CD1c-positive myeloid dendritic cell (primary cell): ENCODE data around the gene CDX1.

Experiments
- DNase-seq: peaks from one replicate; pipeline ENCODE4 v3.0.0-alpha.2; 2016; ENCODE audit errors: extremely low spot score

CDX1 gene

DNA sequence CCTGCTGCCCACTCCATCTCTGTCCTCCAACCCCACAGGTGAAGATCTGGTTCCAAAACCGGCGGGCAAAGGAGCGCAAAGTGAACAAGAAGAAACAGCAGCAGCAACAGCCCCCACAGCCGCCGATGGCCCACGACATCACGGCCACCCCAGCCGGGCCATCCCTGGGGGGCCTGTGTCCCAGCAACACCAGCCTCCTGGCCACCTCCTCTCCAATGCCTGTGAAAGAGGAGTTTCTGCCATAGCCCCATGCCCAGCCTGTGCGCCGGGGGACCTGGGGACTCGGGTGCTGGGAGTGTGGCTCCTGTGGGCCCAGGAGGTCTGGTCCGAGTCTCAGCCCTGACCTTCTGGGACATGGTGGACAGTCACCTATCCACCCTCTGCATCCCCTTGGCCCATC, 16.9 kb downstream of the CDX1 start:
- no peak for DNase-seq

DNA sequence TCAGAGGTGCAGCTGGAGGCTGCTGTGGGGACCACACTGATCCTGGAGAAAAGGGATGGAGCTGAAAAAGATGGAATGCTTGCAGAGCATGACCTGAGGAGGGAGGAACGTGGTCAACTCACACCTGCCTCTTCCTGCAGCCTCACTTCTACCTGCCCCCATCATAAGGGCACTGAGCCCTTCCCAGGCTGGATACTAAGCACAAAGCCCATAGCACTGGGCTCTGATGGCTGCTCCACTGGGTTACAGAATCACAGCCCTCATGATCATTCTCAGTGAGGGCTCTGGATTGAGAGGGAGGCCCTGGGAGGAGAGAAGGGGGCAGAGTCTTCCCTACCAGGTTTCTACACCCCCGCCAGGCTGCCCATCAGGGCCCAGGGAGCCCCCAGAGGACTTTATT, 17.4 kb downstream of the CDX1 start:
- DNase-seq = no peak

DNA sequence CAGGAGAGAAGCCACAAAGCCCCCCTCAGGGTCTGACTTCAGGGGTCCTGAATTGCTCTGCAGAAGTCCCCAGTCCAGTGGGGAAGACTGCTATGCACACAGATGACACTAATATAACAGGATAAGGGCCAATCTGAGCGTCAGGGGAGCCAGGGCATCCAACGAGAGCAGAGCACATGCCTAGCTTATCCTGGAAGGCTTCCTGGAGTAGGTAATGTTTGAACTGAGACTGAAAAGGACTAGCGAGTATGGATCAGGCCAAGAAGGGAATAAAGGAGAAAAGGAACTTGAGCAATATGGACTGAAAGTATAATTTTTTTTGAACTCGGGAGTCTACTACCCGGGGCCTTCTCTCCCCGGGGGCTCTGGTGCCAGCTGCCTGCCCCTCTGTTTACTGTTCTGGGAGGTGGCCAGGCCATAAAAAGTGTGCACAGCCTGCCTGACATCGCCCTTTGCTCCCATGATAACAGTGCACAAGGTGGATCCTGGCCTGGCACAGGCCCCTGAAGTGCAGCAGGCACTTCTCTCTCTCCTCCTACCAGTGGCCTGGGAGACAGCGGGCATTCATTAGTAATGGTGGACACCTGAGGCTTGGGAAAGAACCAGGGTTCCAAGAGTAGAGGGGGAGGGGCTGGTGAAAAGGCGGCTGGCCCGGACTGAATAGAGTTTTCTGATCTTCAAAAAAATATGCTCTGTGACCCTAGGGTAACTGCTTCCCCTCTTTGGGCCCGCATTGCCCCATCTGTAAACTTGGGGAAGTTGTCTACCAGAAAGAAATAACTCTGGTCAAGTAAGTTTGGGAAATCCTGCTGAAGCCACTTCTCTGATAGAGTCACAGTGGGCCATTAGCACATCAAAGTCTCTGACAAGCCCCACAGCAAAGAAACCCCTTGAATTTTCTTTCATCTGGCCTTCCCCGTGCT, 18.7 kb downstream of the CDX1 start:
- DNase-seq = peak; percentile 43

DNA sequence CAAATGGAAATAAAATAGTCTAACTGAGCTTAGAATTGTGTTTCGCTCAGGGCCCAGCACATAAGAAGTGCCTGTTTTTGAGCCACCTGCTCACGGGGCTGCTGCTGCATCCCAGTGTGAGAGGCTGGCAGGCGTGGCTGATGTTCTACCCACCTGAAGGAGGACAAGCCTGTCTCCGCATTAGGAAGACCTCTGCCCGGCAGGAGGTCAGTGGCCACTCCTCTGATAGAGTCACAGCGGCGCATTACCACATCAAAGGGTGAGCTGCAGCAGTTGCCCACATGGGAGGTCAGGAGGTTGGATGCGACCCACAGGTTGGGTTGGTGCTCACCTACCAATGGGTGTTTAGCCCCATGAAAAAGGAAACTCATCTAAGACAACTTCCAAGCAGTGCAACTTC, 19.6 kb downstream of the CDX1 start:
- DNase-seq = no peak

DNA sequence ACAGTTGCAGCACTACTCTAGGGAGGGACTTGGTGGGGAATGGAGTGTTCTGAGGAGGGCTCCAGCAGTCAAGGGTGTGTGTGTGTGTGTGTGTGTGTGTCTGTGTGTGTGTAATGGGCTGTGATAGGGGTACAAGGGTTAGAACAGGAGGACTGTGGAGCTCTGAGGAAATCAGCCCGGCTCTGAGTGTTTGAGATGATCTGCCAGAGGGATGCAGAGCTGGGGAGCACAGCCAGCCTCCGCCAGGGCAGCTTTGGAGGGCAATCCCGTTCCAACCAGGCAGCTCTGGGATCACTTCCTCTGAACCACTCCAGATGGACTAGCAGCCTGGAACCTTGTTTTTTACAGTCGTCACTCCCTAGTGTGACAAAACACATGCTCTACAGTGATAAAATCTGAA, 20.3 kb downstream of the CDX1 start:
- no peak for DNase-seq

DNA sequence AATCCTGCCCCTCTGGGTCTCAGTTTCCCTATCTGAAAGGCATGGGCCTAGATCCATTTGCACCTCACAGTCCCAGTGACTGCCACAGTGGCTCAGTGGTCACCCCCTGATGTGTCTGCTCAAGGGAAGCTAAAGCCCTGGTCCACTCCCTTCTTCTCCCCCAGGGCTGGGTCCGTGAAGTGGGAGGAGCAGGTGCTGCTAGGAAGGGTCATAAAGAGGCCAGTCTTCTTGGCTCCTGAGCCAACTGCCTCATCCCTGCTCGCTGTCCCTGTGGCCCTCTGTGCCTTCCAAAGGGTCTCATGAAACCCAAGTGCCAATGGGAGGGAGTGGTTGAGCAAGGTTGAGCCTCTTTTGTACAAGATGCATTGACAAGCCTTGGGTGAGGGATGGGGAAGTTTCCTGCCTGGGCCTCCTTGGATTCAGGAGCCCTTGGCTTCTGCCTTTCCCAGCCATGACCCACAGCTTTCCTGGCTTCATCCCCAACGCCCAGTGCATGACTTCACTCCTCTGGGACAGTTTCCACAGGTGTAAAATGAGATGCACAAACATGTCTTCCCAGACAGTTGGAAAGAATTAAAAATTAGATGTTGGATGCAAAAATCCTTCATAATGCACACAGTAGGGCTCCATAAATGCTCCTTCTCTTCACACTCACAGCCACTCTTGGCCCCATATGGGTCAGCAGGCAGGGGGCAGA, 21.7 kb downstream of the CDX1 start:
- DNase-seq = no peak

DNA sequence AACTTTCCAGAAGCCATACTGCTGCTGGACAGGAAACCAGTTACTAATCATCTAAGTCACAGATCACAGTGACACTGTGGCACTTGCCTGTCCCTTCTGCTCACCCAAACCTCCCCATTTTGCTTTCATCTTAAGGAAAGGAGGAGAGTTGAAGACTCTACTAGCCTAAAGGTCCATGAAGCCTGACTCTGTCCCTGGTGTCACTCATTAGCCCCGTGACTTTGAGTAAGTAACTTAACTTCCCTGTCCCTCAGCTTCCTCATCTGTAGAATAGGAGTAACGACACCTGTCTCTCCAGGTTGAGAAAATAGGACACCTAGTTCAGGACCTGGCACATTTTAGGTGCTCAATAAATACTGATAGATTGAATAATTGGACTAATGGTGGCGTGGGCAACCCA, 22.7 kb downstream of the CDX1 start:
- DNase-seq = peak; percentile 19

DNA sequence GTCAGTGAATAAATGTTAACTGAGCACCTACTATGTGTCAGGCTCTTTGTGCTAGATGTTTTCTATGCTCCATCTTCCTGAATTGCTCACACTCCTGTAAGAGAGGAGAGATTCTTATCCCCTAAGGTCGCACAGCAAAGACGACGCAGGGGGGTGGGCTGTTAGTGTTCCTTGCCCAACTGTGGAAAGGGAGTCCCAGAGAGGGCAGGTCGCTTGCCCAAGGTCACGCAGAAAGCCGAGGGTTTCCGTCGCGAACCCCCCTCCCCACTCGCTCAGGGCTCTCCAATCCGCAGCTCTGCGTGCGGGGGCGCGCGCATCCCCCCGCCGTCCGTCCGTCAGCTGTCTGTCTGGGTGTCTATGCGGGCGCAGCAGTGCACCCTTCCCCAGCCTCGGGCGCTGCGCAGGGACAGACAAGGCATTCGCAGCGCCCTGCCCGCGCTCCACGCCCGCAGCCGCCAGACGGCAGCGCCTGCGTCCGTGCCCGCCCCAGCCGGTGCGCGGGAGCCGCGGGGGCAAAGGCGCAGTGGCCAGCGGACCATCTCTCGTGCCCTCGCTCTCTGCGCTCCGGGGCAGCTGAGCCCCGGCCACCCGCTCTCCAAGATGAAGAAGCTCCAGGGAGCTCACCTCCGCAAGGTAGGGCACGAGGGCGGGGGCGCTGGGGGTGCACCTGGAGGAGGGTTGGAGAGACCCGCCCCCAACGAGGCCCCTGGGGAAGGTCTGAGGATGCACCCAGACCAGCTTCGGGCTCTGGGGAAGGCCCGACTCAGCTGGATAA, 23.3 kb downstream of the CDX1 start, which contains the start of gene SLC6A7:
SLC6A7 (plus strand) TSS at position 335 of the 775 bp plus-strand sequence; CDS start at position 601, 266 bp downstream.
- DNase-seq = no peak

DNA sequence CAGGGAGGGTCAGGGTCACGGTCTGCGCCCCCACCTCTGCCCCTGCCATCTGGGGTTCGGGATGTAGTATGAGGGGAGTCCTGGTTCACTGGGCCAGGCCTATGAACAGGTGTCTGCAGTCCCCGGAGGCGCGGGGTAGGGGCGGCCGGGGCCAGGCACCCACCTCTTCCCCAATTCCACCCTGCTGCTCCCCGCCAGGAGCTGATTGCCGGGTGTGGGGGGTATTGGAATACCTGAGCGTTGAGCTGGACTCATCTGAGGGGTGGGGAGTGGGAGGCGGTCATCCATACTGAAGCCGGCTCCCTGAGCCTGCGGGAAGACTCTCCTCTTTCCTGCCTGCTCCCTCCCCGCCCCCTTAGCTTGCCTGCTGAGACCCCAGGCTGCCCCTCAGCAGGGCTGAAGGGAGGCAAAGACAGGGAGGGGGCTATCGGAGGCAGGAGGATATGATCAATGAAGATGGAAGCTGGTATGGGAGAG, 24.0 kb downstream of the CDX1 start:
- no peak for DNase-seq

DNA sequence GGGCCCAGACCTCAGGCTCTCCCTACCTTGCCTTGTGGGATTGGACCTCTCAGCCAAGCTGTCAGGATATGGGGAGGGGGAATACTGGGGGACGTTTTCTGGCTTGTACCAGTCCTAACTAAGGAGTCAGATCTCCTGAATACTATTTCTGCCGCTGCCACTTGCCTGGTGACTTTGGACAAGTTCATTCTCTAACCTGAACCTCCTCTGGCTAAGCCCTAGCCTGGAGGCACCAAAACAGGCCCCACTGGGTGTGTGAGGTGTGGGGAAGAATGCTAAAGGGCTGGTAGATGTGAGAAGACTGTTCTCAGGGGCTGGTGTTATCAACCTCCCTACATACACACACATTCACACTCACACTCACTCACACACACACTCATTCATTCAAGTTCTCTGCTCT, 24.4 kb downstream of the CDX1 start:
- DNase-seq = no peak

DNA sequence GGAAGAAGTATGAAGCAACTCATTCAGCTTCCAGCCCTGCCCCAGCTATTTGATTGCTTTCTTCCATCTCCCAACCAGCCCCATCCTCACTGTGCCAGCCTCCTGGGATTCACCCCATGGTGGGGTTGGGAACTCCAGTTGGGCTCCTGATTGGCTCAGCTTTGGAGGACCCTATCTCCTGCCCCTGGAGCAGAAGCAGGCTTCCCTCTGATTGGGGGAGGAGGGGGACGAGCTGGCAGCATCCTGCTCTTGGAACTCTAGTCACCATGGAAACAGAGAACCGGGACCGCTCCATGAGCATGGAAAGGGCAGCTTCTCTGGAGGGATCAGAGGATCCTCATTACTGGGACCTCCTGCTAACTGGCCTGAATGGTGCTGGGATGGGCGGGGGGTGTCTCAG, 25.9 kb downstream of the CDX1 start:
- no peak for DNase-seq

DNA sequence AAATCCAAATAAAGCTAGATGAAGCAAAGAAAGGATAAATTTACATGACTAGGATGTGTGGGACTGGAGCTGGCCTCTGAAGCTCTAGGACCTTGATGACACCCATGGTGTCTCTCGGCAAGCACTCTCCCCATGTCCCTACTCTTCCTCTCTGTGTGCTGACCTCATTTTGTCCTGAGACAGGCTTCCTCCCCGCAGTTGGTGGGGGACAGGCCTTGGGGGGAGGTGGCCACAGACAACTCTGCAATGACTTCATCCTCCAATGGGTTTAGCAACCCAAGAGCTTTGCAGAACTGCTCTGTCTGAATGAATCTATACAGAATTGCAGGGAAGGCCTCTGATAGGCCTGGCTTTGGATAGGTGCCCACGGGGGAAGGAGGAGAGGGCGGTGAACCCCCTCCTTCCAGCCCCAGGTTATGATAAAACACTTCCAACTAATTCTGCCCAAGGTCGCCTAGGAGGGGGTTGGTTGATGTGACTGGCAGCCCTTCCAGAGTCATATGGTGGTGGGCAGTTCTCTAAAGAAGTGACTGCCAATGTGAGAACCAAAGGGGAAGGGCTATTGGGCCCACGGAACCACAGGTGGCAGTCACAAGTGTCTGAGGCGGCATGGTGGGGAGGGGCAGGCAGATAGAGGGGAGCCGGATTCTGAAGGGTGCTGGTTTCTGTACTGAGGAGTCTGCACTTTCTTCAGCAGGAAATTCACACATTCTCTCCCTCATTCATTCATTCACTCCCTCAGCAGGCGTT, 29.3 kb downstream of the CDX1 start:
- no peak for DNase-seq

DNA sequence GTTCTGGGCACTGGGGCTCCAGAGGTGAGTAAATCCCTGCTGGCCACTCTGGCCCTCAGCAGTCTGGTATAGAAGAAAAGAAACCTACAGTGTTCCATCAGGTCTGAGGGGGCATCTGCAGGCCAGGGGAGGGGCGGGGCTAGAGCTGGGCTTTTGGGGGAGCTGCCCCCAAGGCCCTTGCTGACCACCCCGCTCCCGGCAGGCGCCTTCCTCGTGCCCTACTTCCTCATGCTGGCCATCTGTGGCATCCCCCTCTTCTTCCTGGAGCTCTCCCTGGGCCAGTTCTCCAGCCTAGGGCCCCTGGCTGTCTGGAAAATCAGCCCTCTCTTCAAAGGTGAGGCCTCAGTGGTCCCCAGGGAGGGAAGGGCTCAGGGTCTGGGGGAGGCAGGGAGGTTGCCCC, 29.9 kb downstream of the CDX1 start:
- DNase-seq = no peak

DNA sequence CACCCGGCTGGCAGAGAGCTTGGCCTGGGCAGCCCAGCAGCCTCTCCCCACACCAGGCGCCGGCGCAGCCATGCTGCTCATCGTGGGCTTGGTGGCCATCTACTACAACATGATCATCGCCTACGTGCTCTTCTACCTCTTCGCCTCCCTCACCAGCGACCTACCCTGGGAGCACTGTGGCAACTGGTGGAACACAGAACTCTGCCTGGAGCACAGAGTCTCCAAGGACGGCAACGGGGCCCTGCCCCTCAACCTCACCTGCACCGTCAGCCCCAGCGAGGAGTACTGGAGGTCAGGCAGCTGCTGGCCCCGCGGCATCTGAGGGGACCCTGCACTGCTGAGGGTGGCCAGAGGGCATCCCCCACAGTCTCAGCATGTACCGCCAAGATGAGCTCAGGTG, 30.4 kb downstream of the CDX1 start:
- DNase-seq = no peak

DNA sequence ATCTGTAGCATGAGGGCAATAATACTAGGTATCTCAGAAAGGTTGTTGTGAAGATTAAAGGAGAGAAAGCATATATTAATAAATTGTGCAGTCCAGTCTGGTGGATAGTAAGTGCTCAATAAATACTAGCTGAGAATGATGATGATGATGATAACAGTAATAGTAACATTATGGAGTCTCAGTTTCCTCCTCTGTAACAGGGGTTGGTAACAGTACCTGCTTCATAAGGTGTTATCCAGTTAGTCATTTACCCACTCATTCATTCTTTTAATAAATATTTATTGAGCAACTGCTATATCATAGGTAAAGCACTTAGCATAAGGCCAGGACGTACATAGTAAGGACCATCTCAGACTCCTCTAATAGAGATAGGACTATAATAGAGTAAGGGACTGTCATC, 30.9 kb downstream of the CDX1 start:
- no peak for DNase-seq

DNA sequence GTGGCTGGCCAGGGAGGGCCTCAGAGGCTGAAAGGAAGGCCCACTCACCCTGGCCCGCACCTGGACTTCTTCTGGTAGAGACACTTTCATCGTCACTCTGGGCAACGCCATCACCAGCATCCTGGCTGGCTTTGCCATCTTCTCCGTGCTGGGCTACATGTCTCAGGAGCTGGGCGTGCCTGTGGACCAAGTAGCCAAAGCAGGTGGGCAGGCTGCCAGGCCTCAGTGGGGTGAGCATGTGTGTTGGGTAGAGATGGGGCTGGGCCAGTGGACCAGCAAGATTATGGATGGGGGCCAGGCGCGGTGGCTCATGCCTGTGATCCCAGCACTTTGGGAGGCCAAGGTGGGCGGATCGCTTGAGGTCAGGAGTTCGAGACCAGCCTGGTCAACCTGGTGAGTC, 35.9 kb downstream of the CDX1 start:
- no peak for DNase-seq

DNA sequence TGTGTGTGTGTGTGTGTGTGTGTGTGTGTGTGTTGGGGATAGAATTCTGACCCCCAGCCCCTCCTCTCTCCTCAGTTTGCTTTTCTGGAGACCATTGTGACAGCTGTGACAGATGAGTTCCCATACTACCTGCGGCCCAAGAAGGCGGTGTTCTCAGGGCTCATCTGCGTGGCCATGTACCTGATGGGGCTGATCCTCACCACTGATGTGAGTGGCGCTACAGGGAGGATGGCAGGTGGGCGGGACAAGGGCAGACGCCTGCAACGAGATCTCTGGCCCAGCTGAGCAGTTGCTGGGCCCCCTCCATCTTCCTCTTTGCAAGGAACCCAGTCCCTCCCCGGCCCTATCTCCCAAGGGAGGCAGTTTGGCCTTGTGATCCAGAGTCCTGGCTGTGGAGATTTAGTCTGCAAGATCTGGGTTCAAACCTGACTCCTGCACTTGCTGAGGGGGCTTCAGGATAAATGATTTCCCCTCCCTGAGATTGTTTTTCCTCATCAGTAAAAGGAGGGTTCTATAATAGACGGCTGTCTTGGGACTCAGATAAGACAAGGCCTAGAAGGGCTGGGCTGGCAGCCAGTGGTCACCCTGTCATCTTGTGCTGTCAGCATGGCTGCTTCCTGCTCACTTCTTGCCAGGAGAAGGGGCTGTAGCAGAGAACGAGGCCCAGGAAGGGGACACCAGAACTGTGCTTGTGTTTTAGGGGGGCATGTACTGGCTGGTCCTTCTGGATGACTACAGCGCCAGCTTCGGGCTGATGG, 37.4 kb downstream of the CDX1 start:
- no peak for DNase-seq

DNA sequence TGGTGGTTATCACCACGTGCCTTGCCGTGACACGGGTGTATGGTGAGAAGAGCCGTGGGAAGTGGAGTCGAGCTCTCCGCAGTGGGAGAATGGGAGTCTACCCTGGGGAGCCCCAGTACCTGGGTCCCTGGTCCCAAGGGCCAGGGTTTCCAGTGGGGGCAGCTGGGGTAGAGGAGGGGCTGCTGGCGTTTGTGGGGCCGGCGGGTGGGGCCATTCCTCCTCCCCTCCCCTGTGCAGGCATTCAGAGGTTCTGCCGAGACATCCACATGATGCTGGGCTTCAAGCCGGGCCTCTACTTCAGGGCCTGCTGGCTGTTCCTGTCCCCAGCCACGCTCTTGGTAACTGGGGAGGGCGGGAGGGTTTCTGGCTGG, 38.0 kb downstream of the CDX1 start:
- no peak for DNase-seq

DNA sequence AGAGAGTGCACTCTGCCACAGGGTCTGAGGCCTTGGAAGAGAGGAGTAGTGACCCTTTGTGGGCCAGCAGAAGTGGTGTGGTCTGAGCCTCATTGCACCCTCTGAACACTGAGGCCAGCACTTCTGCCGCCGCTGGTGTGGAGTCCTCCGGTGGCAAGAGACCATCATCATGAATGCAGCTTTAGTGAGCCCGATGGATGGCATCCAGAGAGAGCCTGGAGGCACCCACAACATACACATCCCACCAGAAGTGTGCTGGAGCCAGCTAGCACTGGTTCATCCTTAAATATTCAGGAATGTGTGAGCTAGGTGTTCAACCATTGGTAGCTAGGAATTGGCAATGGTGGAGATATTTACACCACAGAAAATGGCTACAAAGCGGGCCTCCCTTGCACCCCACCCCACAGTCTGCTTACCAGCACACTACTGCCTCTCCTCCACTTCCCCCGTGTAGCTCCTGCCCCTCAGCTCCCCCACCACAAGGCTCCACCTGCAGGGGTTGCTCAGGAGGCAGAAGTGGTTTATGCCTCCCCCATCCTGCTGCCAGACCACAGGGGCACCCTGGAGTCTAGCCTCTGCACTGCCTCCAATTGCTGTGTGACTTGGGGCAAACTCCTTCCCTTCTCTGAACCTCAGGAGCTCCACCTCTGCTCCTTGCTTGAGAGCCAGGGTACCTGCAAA, 39.7 kb downstream of the CDX1 start:
- no peak for DNase-seq

DNA sequence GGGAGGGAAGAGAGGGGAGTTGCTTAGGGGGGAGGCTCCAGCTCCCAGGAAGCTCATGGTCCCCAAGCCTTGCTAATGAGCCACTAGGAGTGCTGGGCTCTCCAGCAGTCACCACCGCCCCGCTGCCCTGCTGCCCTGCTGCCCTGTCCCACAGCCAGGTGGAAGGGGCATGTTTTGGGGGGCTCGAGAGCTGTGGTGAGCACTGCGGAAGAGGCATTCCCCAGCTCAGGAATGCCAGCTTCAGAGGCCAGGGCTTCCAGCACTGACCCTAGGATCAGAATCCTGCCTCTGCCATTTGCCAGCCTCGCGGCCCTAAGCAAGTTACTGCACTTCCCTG, 40.2 kb downstream of the CDX1 start:
- no peak for DNase-seq
